ENCODE data around the gene CHDH.

The CHDH gene

GRCh38 chr3:53823956-53824657, 22.1 kb downstream of the CHDH start:
- no peak for DNase-seq

DNA sequence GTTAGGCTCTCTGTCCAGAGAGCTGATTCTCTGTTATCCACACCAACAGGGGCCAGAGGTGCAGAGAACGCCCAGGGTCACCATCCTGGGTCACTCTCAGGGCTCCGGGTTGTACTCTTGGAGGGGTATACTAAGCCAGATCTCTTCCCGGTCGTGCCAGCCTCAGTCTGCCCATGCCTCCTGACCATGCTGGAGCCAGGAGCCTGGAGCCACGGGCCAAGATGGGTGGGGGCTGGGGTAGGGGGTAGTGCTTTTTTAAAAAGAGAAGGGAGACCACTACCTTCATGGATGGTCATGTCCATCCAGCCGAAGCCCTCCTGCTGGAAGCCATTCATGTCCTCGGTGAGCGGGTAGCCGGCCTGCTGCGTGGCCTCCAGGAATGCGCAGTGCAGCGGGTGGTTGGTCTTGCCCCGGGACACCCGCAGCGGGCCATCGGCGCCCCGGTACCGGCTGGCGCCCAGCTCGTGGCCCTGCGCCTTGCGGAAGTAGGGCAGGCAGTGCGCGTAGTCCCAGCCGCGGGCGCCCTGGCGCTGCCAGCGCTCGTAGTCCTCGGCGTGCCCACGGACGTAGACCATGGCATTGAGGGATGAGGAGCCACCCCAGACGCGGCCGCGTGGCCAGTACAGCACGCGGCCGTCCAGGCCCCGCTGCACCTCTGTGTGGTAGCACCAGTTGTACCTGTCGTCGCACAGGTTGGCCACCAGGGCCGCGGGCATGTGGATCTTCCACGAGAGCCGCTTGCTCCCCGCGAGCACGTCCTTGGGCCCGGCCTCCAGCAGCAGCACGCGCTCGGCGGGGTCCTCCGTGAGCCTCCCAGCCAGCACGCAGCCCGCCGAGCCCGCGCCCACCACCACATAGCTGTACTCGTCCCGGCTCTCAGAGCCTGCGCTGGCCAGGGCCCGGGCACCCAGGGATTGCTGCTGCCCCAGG, 22.9 kb downstream of the CHDH start:
- no peak for DNase-seq

DNA sequence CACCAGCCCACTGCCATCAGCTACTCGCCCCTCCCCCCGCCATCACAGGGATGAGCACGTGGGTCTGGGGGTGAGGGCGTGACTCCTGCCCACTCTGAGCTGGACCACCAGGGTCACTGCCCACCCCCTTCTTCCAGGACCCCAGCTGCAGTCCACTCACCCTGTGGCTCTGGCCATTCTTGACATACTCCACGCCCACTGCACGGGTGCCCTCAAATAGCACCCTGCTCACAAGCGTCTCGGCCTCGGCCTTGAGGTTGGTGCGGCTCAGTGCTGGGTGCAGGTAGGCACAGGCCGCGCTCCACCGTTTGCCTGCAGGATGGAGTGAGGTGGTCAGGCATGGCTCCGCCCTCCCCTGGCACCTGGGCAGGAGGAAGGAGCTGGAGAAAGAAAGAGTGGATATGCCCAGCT, 23.9 kb downstream of the CHDH start:
- no peak for DNase-seq

- DNase-seq: no peak
Measured at GRCh38 chr3:53821631-53822121, 24.5 kb downstream of the CHDH start.

GRCh38 chr3:53820756-53821580, 25.3 kb downstream of the CHDH start:
- DNase-seq: no peak

- DNase-seq: no peak
Measured at GRCh38 chr3:53820084-53820483, 26.1 kb downstream of the CHDH start.

DNA sequence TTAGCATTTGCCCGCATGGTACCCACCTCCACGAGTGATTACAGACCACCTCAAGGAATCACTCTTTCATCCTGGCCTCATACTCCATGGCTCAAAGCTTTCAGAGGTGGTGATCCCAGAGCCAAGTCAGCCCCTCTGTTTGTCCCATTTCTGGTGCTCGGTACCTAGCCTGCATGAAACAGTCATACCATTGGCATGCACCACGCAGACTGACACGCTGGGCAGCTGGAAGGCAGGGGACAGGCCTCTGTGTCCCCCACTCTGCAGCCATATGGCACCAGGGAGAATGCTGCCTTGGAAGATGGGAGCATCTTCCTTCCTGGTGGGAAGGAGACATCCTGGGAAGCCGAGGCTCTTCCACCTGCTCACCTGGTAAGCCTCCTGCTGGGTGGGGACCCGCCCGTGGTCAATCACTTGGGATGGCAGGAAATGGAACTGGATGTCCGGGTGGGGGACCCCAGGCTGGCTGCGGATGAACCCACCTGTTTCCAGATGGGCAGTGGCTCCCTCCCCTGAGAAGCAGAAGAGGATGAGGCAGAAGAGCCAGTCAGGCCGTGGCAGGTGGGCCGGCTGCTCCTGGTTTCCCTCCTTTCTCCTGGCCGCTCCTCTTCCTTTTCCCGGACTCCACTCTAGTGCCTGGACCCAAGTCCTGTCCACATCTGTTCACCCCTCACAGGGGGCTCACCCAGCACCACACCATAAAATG, 26.9 kb downstream of the CHDH start:
- DNase-seq: no peak

DNA sequence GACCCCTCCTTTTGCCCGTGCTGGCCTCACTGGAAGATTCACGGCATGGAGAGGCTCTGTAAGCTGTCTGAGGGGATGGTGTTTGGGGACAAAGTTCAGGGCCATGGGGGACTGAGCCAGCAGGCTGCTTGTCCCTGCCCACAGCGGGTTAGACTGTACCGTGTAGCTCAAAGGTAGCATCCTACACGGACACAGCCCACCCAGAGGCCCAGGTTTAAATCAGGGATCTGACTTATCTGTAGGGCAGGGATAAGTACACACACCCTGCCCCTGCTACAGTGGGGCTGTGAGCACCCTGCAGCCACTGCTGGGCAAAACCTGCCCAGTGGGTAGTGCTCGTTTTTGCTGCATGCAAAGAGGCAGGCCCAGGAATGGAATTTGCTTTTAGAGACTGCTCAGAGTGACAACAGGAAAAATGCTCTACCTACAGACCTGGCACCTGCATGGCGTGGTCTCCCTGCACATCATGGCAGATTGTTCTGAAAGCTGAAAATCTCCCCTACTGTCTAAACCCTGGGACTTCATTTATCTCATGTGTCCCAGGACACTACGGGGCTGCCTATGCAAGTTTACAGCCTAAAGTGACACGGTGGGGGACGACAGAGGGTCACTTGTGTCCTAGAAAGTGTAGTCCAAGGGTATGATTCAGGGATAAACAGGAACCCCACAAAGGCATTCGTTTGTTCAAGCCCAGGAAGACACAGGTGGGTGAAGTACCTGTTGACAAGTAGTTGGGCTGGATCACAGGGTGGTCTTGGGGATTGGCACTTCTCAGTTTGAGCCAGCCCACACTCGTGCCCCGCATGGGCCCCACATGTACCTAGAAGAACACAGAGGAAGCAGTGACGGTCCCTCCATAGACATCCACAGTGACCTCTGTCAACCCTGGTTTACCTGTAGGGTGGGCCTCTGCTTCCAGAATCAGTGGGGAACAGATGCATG, 27.7 kb downstream of the CHDH start:
- DNase-seq: no peak

DNA sequence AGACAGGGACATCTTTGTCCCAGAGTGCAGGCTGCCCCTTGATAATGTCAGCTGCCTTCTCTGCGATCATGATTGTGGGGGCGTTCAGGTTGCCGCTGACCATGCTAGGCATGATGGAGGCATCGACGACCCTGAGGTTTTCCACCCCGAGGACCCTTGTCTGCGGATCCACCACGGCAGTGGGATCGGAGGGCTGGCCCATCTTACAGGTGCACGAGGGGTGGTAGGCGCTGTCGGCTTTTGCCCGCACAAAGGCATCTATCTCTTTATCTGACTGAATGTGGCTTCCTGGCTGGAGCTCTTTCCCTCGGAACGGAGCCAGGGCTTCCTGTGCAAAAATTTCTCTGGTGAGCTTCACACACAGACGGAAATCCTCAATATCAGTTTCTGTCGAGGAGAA, 28.4 kb downstream of the CHDH start:
- no peak for DNase-seq

DNA sequence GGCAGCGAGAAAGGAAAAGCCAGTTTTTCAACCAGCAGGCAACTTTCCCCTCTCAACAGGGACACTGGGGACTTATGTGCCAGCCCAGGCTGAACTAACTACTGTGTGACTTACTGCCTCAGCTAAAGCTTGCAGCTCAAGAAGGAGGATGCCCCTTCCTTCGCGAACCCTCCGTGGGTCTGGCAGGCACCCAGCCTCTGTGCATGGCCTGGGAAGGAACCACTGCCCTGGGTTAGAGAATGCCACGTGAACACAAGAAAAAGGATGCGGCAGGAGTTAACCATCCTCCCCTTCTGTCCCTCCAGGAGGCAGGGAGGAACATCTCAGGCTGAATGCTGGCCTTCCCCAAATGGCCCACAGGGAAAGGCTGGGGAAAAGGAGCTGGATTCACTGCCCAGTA, 29.0 kb downstream of the CHDH start:
- no peak for DNase-seq

GRCh38 chr3:53816425-53816824, 29.8 kb downstream of the CHDH start:
- no peak for DNase-seq

GRCh38 chr3:53815651-53816050, 30.6 kb downstream of the CHDH start:
- no peak for DNase-seq

DNA sequence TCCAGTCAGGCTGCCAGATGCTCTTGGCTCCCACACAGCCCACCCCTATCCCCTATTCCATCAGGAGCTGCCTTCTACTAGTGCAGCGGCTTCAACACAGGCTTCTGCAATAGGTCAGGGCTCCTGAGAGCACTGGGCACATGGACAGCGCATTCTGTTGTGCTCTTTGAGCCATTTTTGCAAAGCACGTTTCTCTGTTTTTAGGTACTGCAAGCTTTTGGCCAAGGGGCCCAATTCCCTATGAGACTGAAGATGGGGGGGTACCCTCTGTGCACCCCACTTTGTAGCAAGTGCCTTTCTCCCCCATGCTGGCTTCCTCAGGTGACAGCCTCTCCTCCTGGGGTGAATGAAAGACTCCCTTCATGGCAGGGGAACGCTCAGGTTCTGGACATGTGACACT, 31.2 kb downstream of the CHDH start:
- no peak for DNase-seq

DNA sequence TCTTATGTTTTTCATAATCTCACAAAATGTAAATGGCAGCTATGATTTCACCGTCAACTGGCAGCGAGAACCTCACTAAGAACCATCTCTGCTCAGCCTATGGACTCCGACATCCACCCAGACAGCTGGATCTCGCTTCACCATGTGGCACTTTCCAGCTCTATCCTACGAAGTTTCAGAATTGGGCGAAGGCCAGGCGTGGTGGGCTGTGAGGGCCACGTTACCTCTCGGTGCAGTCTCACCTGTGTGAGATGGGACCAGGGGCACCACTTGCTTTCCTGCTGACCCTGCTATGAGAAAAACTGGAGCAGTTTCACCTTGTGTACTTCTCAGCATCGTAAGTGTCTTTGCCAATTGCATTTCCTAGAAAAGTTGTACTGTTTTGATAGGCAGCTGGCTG, 32.3 kb downstream of the CHDH start:
- DNase-seq: no peak

- no peak for DNase-seq
Measured at GRCh38 chr3:53813229-53813628, 33.0 kb downstream of the CHDH start.

DNA sequence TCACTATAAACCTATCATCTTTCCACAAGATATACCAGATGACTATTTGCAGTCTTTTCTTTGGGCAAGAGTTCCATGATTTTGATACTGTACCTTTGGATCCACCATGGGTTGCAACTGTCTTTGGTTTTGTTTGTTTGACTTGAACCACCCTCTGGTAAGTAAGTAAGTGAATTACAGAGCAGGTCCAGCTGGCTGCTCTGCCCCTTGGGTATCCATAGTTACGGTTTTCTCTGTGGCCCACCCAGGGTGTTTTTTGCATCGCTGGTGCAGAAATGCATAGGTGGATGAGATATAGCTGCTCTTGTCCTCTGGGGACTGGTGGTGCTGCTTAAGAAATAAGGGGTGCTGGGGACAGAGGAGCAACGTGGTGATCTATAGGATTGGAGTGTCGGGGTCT, 33.8 kb downstream of the CHDH start:
- DNase-seq: no peak

- DNase-seq: no peak
Measured at GRCh38 chr3:53811143-53811927, 34.9 kb downstream of the CHDH start.

DNA sequence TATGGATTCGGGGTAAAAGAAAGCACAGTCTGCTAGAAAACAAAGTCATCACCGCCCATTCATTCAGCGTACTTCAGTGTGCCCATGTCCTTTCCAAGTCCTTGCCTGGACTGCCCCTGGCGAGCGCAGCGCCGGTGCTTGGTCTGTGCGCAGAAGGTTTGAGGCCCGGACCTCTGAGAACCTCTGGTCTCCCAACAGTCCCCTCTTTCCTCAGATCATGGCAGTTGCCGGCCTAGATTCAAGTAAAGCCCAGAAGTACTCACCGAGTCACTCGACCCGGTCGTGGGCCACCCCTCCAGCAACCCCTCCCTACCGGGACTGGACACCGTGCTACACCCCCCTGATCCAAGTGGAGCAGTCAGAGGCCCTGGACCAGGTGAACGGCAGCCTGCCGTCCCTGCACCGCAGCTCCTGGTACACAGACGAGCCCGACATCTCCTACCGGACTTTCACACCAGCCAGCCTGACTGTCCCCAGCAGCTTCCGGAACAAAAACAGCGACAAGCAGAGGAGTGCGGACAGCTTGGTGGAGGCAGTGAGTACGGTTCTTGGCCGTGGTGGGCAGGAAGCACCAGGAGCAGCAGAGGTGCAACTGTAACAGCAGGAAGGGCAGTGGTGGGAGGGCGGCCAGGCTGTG, 36.3 kb downstream of the CHDH start:
- no peak for DNase-seq

- DNase-seq: no peak
Measured at GRCh38 chr3:53809267-53809666, 37.0 kb downstream of the CHDH start.

DNA sequence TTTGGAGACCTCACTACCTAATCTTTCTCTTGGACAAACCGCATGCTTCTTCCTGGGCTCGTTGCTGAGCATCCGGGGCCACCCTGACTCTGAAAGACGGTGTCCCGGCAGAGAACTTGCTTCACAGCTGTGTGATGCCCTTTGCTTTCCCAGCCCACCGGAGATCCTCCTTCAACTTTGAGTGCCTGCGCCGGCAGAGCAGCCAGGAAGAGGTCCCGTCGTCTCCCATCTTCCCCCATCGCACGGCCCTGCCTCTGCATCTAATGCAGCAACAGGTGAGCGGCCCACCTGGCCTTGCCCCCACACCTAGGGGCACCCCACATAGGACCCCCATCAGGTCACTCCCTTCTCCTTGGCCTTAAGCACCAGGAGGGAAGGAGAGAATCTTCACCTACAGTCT, 37.7 kb downstream of the CHDH start:
- no peak for DNase-seq

Measured in T-helper 1 cell (primary cell).